Measurements from ENCODE around the gene CYFIP1.

CYFIP1 gene

GRCh38 chr15:22954326-22954725 is 25.8 kb downstream of the CYFIP1 start:
- Histone ChIP-seq H3K9me2 (replicated peaks; ENCODE audit: control insufficient read depth, low read length) (no peaks in the 10 kb centered on the region), H3K27ac (ENCODE audit: low read depth, low read length) (no peak overlapping the region), H3K79me2 (ENCODE audit: control insufficient read depth, low read length) (no peaks in the 10 kb centered on the region), H3K36me3 (ENCODE audit: control insufficient read depth, low read length) (no peaks in the 10 kb centered on the region), H3K4me2 (ENCODE audit: low read length) (no peak overlapping the region), H4K20me1 (ENCODE audit: control insufficient read depth, insufficient read depth, low read depth, low read length) (no peaks in the 10 kb centered on the region), H3F3A (ENCODE audit: control insufficient read depth, insufficient read depth) (no peaks in the 10 kb centered on the region), H3K9me3 (ENCODE audit: control insufficient read depth, insufficient read depth, low read length) (no peaks in the 10 kb centered on the region), H3K4me3 (ENCODE audit: low read length) (no peak overlapping the region), H3K27me3 (ENCODE audit: control insufficient read depth, low read length) (no peaks in the 10 kb centered on the region), H3K4me1 (ENCODE audit: control insufficient read depth, low read length) (no peaks in the 10 kb centered on the region)
- no peak for TF ChIP-seq EZH2phosphoT487 (IDR thresholded peaks at IDR 0.05; ENCODE audit: borderline replicate concordance, low read length)
- TF ChIP-seq CTCF (IDR thresholded peaks at IDR 0.05; ENCODE audit: low read depth, low read length, poor library complexity, severe bottlenecking): no peak

DNA sequence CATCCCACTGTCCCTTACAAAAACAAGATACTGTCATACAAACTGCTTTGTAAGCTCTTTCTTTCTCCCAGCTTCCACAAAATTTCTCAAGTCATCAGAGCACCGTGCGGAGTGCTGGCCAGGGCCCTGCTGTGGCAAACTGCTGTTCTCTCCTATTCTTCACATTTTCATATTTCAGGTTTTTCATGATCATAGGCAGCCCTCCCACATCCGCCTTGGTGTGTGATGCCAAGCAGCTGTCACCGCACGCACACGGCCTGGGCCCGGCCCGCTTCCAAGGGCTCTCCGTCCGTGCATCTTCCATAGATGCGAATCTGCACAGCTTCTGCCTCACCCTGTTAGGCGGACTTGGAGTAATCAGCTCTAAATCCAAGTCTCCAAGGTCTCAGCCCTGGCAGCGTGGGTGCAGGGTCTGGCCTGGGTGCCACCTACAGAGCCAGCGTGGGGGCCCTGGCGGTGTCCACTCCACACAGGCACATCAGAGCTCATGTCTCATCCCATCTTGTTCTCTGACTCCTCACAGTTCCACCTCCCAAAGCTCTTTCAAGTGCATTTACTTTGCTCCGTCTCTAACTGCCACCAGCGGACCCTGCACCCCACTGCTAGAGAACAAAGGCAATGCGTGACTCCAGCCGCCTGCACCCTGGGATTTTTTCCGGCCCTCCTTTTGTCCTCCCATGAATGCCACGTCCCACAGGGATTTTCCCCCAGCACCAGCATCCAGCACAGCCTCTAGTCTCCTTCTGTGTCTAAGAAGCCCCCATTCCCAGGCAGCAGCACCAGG is 27.2 kb downstream of the CYFIP1 start:
- Histone ChIP-seq H3K4me3 (ENCODE audit: low read length) (no peak overlapping the region), H3K4me2 (ENCODE audit: low read length) (no peak overlapping the region), H3F3A (ENCODE audit: control insufficient read depth, insufficient read depth) (no peaks in the 10 kb centered on the region), H4K20me1 (ENCODE audit: control insufficient read depth, insufficient read depth, low read depth, low read length) (no peaks in the 10 kb centered on the region), H3K36me3 (ENCODE audit: control insufficient read depth, low read length) (no peaks in the 10 kb centered on the region), H3K27ac (ENCODE audit: low read depth, low read length) (no peak overlapping the region), H3K9me2 (replicated peaks; ENCODE audit: control insufficient read depth, low read length) (no peaks in the 10 kb centered on the region), H3K9me3 (ENCODE audit: control insufficient read depth, insufficient read depth, low read length) (no peaks in the 10 kb centered on the region), H3K27me3 (ENCODE audit: control insufficient read depth, low read length) (peaks cover 13% of the 10 kb centered on the region), H3K4me1 (ENCODE audit: control insufficient read depth, low read length) (peaks cover 5% of the 10 kb centered on the region; the same call in 1 of the 2 replicates), H3K79me2 (ENCODE audit: control insufficient read depth, low read length) (no peaks in the 10 kb centered on the region)
- TF ChIP-seq EZH2phosphoT487 (IDR thresholded peaks at IDR 0.05; ENCODE audit: borderline replicate concordance, low read length) (no peak), CTCF (IDR thresholded peaks at IDR 0.05; ENCODE audit: low read depth, low read length, poor library complexity, severe bottlenecking) (no peak)

GRCh38 chr15:22951381-22952280 is 28.5 kb downstream of the CYFIP1 start:
- Histone ChIP-seq H3K36me3 (ENCODE audit: control insufficient read depth, low read length) (no peaks in the 10 kb centered on the region), H3F3A (ENCODE audit: control insufficient read depth, insufficient read depth) (no peaks in the 10 kb centered on the region), H3K4me1 (ENCODE audit: control insufficient read depth, low read length) (peaks cover 5% of the 10 kb centered on the region; the same call in 1 of the 2 replicates), H3K27ac (ENCODE audit: low read depth, low read length) (no peak overlapping the region), H3K4me3 (ENCODE audit: low read length) (no peak overlapping the region), H3K9me2 (replicated peaks; ENCODE audit: control insufficient read depth, low read length) (no peaks in the 10 kb centered on the region), H3K4me2 (ENCODE audit: low read length) (no peak overlapping the region), H3K27me3 (ENCODE audit: control insufficient read depth, low read length) (peaks cover 18% of the 10 kb centered on the region), H3K79me2 (ENCODE audit: control insufficient read depth, low read length) (no peaks in the 10 kb centered on the region), H4K20me1 (ENCODE audit: control insufficient read depth, insufficient read depth, low read depth, low read length) (no peaks in the 10 kb centered on the region), H3K9me3 (ENCODE audit: control insufficient read depth, insufficient read depth, low read length) (no peaks in the 10 kb centered on the region)
- no peak for TF ChIP-seq EZH2phosphoT487 (IDR thresholded peaks at IDR 0.05; ENCODE audit: borderline replicate concordance, low read length)
- TF ChIP-seq CTCF (IDR thresholded peaks at IDR 0.05; ENCODE audit: low read depth, low read length, poor library complexity, severe bottlenecking): no peak

Measured in DOHH2 (cell line).